CD8-positive, alpha-beta memory T cell (primary cell): ENCODE results near the gene MOGAT2. TPM values are rescaled to one million over a fixed set of nuclear protein-coding genes. Genes with fewer than 3 reads are reported as not detected.

Experiments
- CTCF ChIA-PET: fragments of 350-600 bp; sonication (Branson Sonifier 250); formaldehyde crosslinking; loops from one replicate; lab custom pipeline; 2021; ENCODE audit warnings: antibody characterized with exemption; lab: Charles Lee
- POLR2A ChIA-PET: fragments of 350-600 bp; sonication (Branson Sonifier 250); formaldehyde crosslinking; loops from one replicate; lab custom pipeline; 2021; ENCODE audit warnings: antibody characterized with exemption; lab: Charles Lee
- DNase-seq, 5 donors: peaks; one replicate each; pipeline versions ENCODE4 v3.0.0 to v3.0.0-alpha.2; 2020 to 2022; ENCODE audit warnings: mixed read lengths in 1 of 5
- H3K27ac ChIP-seq: one replicate; pipeline ENCODE4 v1.7.0; 2013; ENCODE audit warnings: low read depth, mild to moderate bottlenecking, low read length, moderate library complexity
- H3K27me3 ChIP-seq: 2 replicates; pipeline ENCODE4 v1.7.0; 2013; ENCODE audit warnings: low read length, mild to moderate bottlenecking; ENCODE audit not compliant: insufficient read depth, poor library complexity, severe bottlenecking
- H3K36me3 ChIP-seq: 2 replicates; pipeline ENCODE4 v1.7.0; 2013; ENCODE audit warnings: mild to moderate bottlenecking, low read length, moderate library complexity; ENCODE audit not compliant: insufficient read depth
- H3K4me1 ChIP-seq: 2 replicates; pipeline ENCODE4 v1.7.0; 2013; ENCODE audit warnings: mild to moderate bottlenecking, low read length, moderate library complexity; ENCODE audit not compliant: insufficient read depth
- H3K4me3 ChIP-seq: 2 replicates; pipeline ENCODE4 v1.7.0; 2013; ENCODE audit warnings: mild to moderate bottlenecking, low read length
- H3K9me3 ChIP-seq: 2 replicates; pipeline ENCODE4 v1.7.0; 2013; ENCODE audit warnings: mild to moderate bottlenecking, low read length
- H3K27ac Mint-ChIP-seq, 8 donors: one replicate each; pipeline ENCODE4 v1.8.0; 2020 to 2021; ENCODE audit warnings: mixed read lengths in 8 of 8, mild to moderate bottlenecking in 6 of 8, inconsistent platforms in 3 of 8, moderate library complexity in 3 of 8
- H3K27me3 Mint-ChIP-seq, 2 donors: one replicate each; pipeline ENCODE4 v1.8.0; 2020 to 2021; ENCODE audit warnings: mixed read lengths in 2 of 2, mild to moderate bottlenecking in 1 of 2, moderate library complexity in 1 of 2
- H3K36me3 Mint-ChIP-seq, 3 donors: one replicate each; pipeline ENCODE4 v1.8.0; 2020 to 2021; ENCODE audit warnings: mixed read lengths in 3 of 3, inconsistent platforms in 1 of 3, mild to moderate bottlenecking in 1 of 3
- H3K4me1 Mint-ChIP-seq, 3 donors: one replicate each; pipeline ENCODE4 v1.8.0; 2020 to 2021; ENCODE audit warnings: mixed read lengths in 3 of 3, inconsistent platforms in 1 of 3, mild to moderate bottlenecking in 1 of 3
- H3K4me3 Mint-ChIP-seq, 7 donors: one replicate each; pipeline ENCODE4 v1.8.0; 2020 to 2021; ENCODE audit warnings: mixed read lengths in 7 of 7, mild to moderate bottlenecking in 6 of 7, moderate library complexity in 4 of 7, inconsistent platforms in 2 of 7
- H3K9me3 Mint-ChIP-seq, 5 donors: one replicate each; pipeline ENCODE4 v1.8.0; 2020 to 2022; ENCODE audit warnings: mixed read lengths in 5 of 5, mild to moderate bottlenecking in 3 of 5, moderate library complexity in 2 of 5, inconsistent platforms in 1 of 5
- polyA plus RNA-seq: library from polyadenylated mRNA; unstranded; fragments of 300-500 nt; fragmentation: Illumina TruSeq; gene quantifications from one replicate; pipeline ENCODE4 v1.2.3, GENCODE V29; 2021
- total RNA-seq, 2 experiments: library from RNA; stranded (reverse); gene quantifications; one replicate each; pipeline ENCODE4 v1.2.3, GENCODE V29; 2021

Gene MOGAT2
- total RNA-seq (not detected), polyA plus RNA-seq (not detected)

- Histone ChIP-seq H3K27me3 (no peaks in the 10 kb centered on the region), H3K4me1 (no peaks in the 10 kb centered on the region), H3K9me3 (no peaks in the 10 kb centered on the region), H3K4me3 (no peak within 1 kb of the TSS), H3K36me3 (no peaks in the 10 kb centered on the region), H3K27ac (no peak within 1 kb of the TSS)
- Mint-ChIP-seq H3K4me3 (no peak within 1 kb of the TSS), H3K9me3 (no peaks in the 10 kb centered on the region), H3K4me1 (no peaks in the 10 kb centered on the region), H3K27ac (no peak within 1 kb of the TSS), H3K27me3 (peaks cover 1 to 6% of the 10 kb centered on the region in 2 donors), H3K36me3 (no peaks in the 10 kb centered on the region)
- ChIA-PET CTCF (interaction anchor here (0.9 to 1.1 kb wide), 2 partner anchors 11 to 12 kb away, joined by 4 read pairs; no protein-coding TSS in a partner anchor), POLR2A (no interaction called here)
- no peak for DNase-seq
Observed at GRCh38 chr11:75717608-75718418, at the start of gene MOGAT2. Gene MOGAT2, plus strand, starts transcription at chr11:75717838. Its CDS starts 51 bp downstream, at chr11:75717889.

- no peaks in the 10 kb centered on the region for H3K36me3 ChIP-seq
- H3K27me3 ChIP-seq: peaks cover 32% of the 10 kb centered on the region
- H3K27me3 Mint-ChIP-seq: peaks cover 54 to 76% of the 10 kb centered on the region in 2 donors
- no peak for DNase-seq
- H3K4me1 ChIP-seq: no peaks in the 10 kb centered on the region
- H3K4me1 Mint-ChIP-seq: peaks cover 8 to 16% (median 12%) of the 10 kb centered on the region in 3 donors
- ChIA-PET CTCF (no interaction called here), POLR2A (no interaction called here)
- peak within 1 kb of the TSS; percentile 41 for H3K4me3 ChIP-seq
- peaks cover 0 to 6% (median 2%) of the 10 kb centered on the region in 5 donors for H3K9me3 Mint-ChIP-seq
- H3K4me3 Mint-ChIP-seq: peak within 1 kb of the TSS; percentile 52 to 89 (median 83)
- H3K27ac Mint-ChIP-seq: no peak within 1 kb of the TSS
- H3K27ac ChIP-seq: no peak within 1 kb of the TSS
- no peaks in the 10 kb centered on the region for H3K9me3 ChIP-seq
- no peaks in the 10 kb centered on the region for H3K36me3 Mint-ChIP-seq
Observed at GRCh38 chr11:75668451-75669297, 49.0 kb upstream of the MOGAT2 start, which contains the start of gene MAP6. Gene MAP6, minus strand, starts transcription at chr11:75669038. Its CDS starts 669 bp downstream, at chr11:75668369.

- no peak overlapping the region for H3K27ac Mint-ChIP-seq
- H3K36me3 Mint-ChIP-seq: no peaks in the 10 kb centered on the region
- H3K4me3 Mint-ChIP-seq: no peak overlapping the region
- H3K27me3 Mint-ChIP-seq: peaks cover 42 to 69% of the 10 kb centered on the region in 2 donors
- CTCF ChIA-PET: no interaction called here
- DNase-seq: no peak
- Histone ChIP-seq H3K27ac (no peak overlapping the region), H3K4me3 (no peak overlapping the region), H3K9me3 (no peaks in the 10 kb centered on the region), H3K36me3 (no peaks in the 10 kb centered on the region), H3K27me3 (peaks cover 7% of the 10 kb centered on the region), H3K4me1 (no peaks in the 10 kb centered on the region)
- peaks cover 0 to 14% (median 2%) of the 10 kb centered on the region in 5 donors for H3K9me3 Mint-ChIP-seq
- H3K4me1 Mint-ChIP-seq: peaks cover 0 to 3% (median 0%) of the 10 kb centered on the region in 3 donors
- POLR2A ChIA-PET: no interaction called here
Observed at GRCh38 chr11:75673977-75674582, 43.6 kb upstream of the MOGAT2 start.

GRCh38 chr11:75677275-75677674 lies 40.4 kb upstream of the MOGAT2 start:
- H3K27ac Mint-ChIP-seq: no peak overlapping the region
- no peak for DNase-seq
- no peak overlapping the region for H3K4me3 Mint-ChIP-seq
- POLR2A ChIA-PET: no interaction called here
- Histone ChIP-seq H3K27me3 (no peaks in the 10 kb centered on the region), H3K27ac (no peak overlapping the region), H3K9me3 (no peaks in the 10 kb centered on the region), H3K36me3 (no peaks in the 10 kb centered on the region), H3K4me1 (no peaks in the 10 kb centered on the region), H3K4me3 (no peak overlapping the region)
- peaks cover 0 to 13% (median 2%) of the 10 kb centered on the region in 5 donors for H3K9me3 Mint-ChIP-seq
- no peaks in the 10 kb centered on the region for H3K4me1 Mint-ChIP-seq
- H3K36me3 Mint-ChIP-seq: no peaks in the 10 kb centered on the region
- peaks cover 25 to 54% of the 10 kb centered on the region in 2 donors for H3K27me3 Mint-ChIP-seq
- CTCF ChIA-PET: no interaction called here

- no peak overlapping the region for H3K27ac Mint-ChIP-seq
Observed at GRCh38 chr11:75677909-75678308, 39.7 kb upstream of the MOGAT2 start.

GRCh38 chr11:75678620-75679259 lies 38.9 kb upstream of the MOGAT2 start:
- POLR2A ChIA-PET: no interaction called here
- no peaks in the 10 kb centered on the region for H3K4me1 Mint-ChIP-seq
- CTCF ChIA-PET: no interaction called here

More at GRCh38 chr11:75677909-75678308, 39.7 kb upstream of the MOGAT2 start:
- Histone ChIP-seq H3K36me3 (no peaks in the 10 kb centered on the region), H3K27ac (no peak overlapping the region), H3K27me3 (no peaks in the 10 kb centered on the region), H3K4me1 (no peaks in the 10 kb centered on the region), H3K9me3 (no peaks in the 10 kb centered on the region), H3K4me3 (no peak overlapping the region)
- Mint-ChIP-seq H3K4me1 (no peaks in the 10 kb centered on the region), H3K4me3 (no peak overlapping the region), H3K9me3 (peaks cover 0 to 9% (median 2%) of the 10 kb centered on the region in 5 donors), H3K27me3 (peaks cover 24 to 54% of the 10 kb centered on the region in 2 donors), H3K36me3 (no peaks in the 10 kb centered on the region)
- CTCF ChIA-PET: no interaction called here
- POLR2A ChIA-PET: no interaction called here
- DNase-seq: no peak

GRCh38 chr11:75679566-75679965 lies 38.1 kb upstream of the MOGAT2 start:
- H3K27ac Mint-ChIP-seq: no peak overlapping the region
- ChIA-PET POLR2A (no interaction called here), CTCF (no interaction called here)
- H3K4me1 Mint-ChIP-seq: no peaks in the 10 kb centered on the region
- Histone ChIP-seq H3K9me3 (no peaks in the 10 kb centered on the region), H3K27me3 (no peaks in the 10 kb centered on the region), H3K27ac (no peak overlapping the region), H3K4me3 (no peak overlapping the region), H3K36me3 (no peaks in the 10 kb centered on the region), H3K4me1 (no peaks in the 10 kb centered on the region)
- peaks cover under 1 to 10% (median 4%) of the 10 kb centered on the region in 5 donors for H3K9me3 Mint-ChIP-seq
- no peak overlapping the region for H3K4me3 Mint-ChIP-seq
- DNase-seq: no peak
- H3K27me3 Mint-ChIP-seq: peaks cover 31 to 64% of the 10 kb centered on the region in 2 donors
- no peaks in the 10 kb centered on the region for H3K36me3 Mint-ChIP-seq

More at GRCh38 chr11:75678620-75679259, 38.9 kb upstream of the MOGAT2 start:
- Histone ChIP-seq H3K4me1 (no peaks in the 10 kb centered on the region), H3K27ac (no peak overlapping the region), H3K27me3 (no peaks in the 10 kb centered on the region), H3K36me3 (no peaks in the 10 kb centered on the region), H3K4me3 (no peak overlapping the region), H3K9me3 (no peaks in the 10 kb centered on the region)
- no peaks in the 10 kb centered on the region for H3K36me3 Mint-ChIP-seq
- no peak overlapping the region for H3K27ac Mint-ChIP-seq
- peaks cover 28 to 62% of the 10 kb centered on the region in 2 donors for H3K27me3 Mint-ChIP-seq
- DNase-seq: no peak
- H3K9me3 Mint-ChIP-seq: peaks cover 0 to 11% (median 6%) of the 10 kb centered on the region in 5 donors
- H3K4me3 Mint-ChIP-seq: no peak overlapping the region
